WTC11 (cell line): ENCODE data around the gene EPB41L4B. TPM values are rescaled to one million over a fixed set of nuclear protein-coding genes. Genes with fewer than 3 reads are reported as not detected.

Source experiments
- ATAC-seq: fragments of 200-7000 bp; cut with Tn5 transposase; 2 replicates; pipeline ENCODE4 v1.10.0; 2021; ENCODE audit warnings: mild to moderate bottlenecking, moderate library complexity
- CTCF ChIA-PET: fragments of 300-600 bp; sonication (Branson Sonifier 250); formaldehyde crosslinking; loops from one replicate; lab custom pipeline; 2021; ENCODE audit warnings: antibody characterized with exemption; lab: Charles Lee
- POLR2A ChIA-PET: fragments of 350-600 bp; sonication (Branson Sonifier 250); formaldehyde crosslinking; loops from one replicate; lab custom pipeline; 2021; ENCODE audit warnings: antibody characterized with exemption; lab: Charles Lee
- DNase-seq: peaks from one replicate; pipeline ENCODE4 v3.0.0; 2021; ENCODE audit warnings: low spot score
- H3K27ac Mint-ChIP-seq: 2 replicates; pipeline ENCODE4 v1.8.0; 2021; ENCODE audit warnings: mixed read lengths
- H3K27me3 Mint-ChIP-seq: 2 replicates; pipeline ENCODE4 v1.8.0; 2021; ENCODE audit warnings: low read depth, mild to moderate bottlenecking, moderate library complexity, mixed read lengths
- H3K36me3 Mint-ChIP-seq: 2 replicates; pipeline ENCODE4 v1.8.0; 2021; ENCODE audit warnings: mixed read lengths
- H3K4me1 Mint-ChIP-seq: 2 replicates; pipeline ENCODE4 v1.8.0; 2022; ENCODE audit warnings: mixed read lengths
- H3K4me3 Mint-ChIP-seq: 2 replicates; pipeline ENCODE4 v1.8.0; 2021; ENCODE audit warnings: mild to moderate bottlenecking, moderate library complexity, mixed read lengths
- H3K9me3 Mint-ChIP-seq: 2 replicates; pipeline ENCODE4 v1.8.0; 2021; ENCODE audit warnings: mixed read lengths
- ATF6 ChIP-seq: sonication (generic); formaldehyde crosslinking; IDR thresholded peaks from 2 replicates; pipeline ENCODE4 v1.8.1; 2023; ENCODE audit warnings: mild to moderate bottlenecking, missing genetic modification reagents
- CBFB ChIP-seq: sonication (generic); formaldehyde crosslinking; IDR thresholded peaks from 2 replicates; pipeline ENCODE4 v1.8.1; 2022; ENCODE audit warnings: mild to moderate bottlenecking, low read depth, missing genetic modification reagents
- ELF4 ChIP-seq: sonication (generic); formaldehyde crosslinking; IDR thresholded peaks from 2 replicates; pipeline ENCODE4 v1.8.1; 2022; ENCODE audit warnings: low read depth, mild to moderate bottlenecking, moderate library complexity, missing genetic modification reagents
- ESRRA ChIP-seq: sonication (generic); formaldehyde crosslinking; IDR thresholded peaks from 2 replicates; pipeline ENCODE4 v1.8.1; 2022; ENCODE audit warnings: mild to moderate bottlenecking, missing genetic modification reagents, borderline replicate concordance
- ETV6 ChIP-seq: sonication (generic); formaldehyde crosslinking; IDR thresholded peaks from 2 replicates; pipeline ENCODE4 v1.8.1; 2022; ENCODE audit warnings: mild to moderate bottlenecking, missing genetic modification reagents
- FOXP4 ChIP-seq: sonication (generic); formaldehyde crosslinking; IDR thresholded peaks from 2 replicates; pipeline ENCODE4 v1.8.0; 2022; ENCODE audit warnings: mild to moderate bottlenecking, missing genetic modification reagents
- GABPB1 ChIP-seq: sonication (generic); formaldehyde crosslinking; IDR thresholded peaks from 2 replicates; pipeline ENCODE4 v1.8.1; 2023; ENCODE audit warnings: mild to moderate bottlenecking, missing genetic modification reagents
- IRF1 ChIP-seq: sonication (generic); formaldehyde crosslinking; IDR thresholded peaks from 2 replicates; pipeline ENCODE4 v1.8.0; 2023; ENCODE audit warnings: missing genetic modification reagents
- IRF2 ChIP-seq: sonication (generic); formaldehyde crosslinking; IDR thresholded peaks from 2 replicates; pipeline ENCODE4 v1.8.0; 2022; ENCODE audit warnings: low read depth, missing genetic modification reagents, borderline replicate concordance
- JAZF1 ChIP-seq: fragments of 250-450 bp; sonication (Bioruptor Pico); IDR thresholded peaks from 2 replicates; pipeline ENCODE4 v1.9.0; 2021; ENCODE audit warnings: moderate library complexity, mild to moderate bottlenecking, inconsistent platforms
- NR2C2 ChIP-seq: sonication (generic); formaldehyde crosslinking; IDR thresholded peaks from 2 replicates; pipeline ENCODE4 v1.8.0; 2022; ENCODE audit warnings: mild to moderate bottlenecking, missing genetic modification reagents
- SMAD4 ChIP-seq: sonication (generic); formaldehyde crosslinking; IDR thresholded peaks from 2 replicates; pipeline ENCODE4 v1.8.0; 2022; ENCODE audit warnings: mild to moderate bottlenecking, missing genetic modification reagents
- ZNF138 ChIP-seq: sonication (generic); formaldehyde crosslinking; conservative IDR thresholded peaks from 2 replicates; pipeline ENCODE4 v1.8.1; 2022; ENCODE audit warnings: mild to moderate bottlenecking, moderate library complexity, missing genetic modification reagents
- ZNF281 ChIP-seq: sonication (generic); formaldehyde crosslinking; IDR thresholded peaks from 2 replicates; pipeline ENCODE4 v1.8.0; 2023; ENCODE audit warnings: mild to moderate bottlenecking, missing genetic modification reagents
- ZNF423 ChIP-seq: fragments of 250-450 bp; sonication (Bioruptor Pico); IDR thresholded peaks from 2 replicates; pipeline ENCODE4 v2.1.2; 2022; ENCODE audit warnings: mild to moderate bottlenecking, moderate library complexity
- ZNF425 ChIP-seq: fragments of 250-450 bp; sonication (Bioruptor Pico); conservative IDR thresholded peaks from 2 replicates; pipeline ENCODE4 v1.9.0; 2021; ENCODE audit warnings: mild to moderate bottlenecking
- total RNA-seq: library from RNA; stranded (reverse); gene quantifications from 3 replicates; pipeline ENCODE4 v1.2.3, GENCODE V29; 2021
- TF ChIP-seq, protein P1 (sequence below): sonication (generic); formaldehyde crosslinking; IDR thresholded peaks from 2 replicates; pipeline ENCODE4 v1.8.0; 2022; ENCODE audit warnings: mild to moderate bottlenecking, missing genetic modification reagents
- TF ChIP-seq, protein P2 (sequence below): sonication (generic); formaldehyde crosslinking; IDR thresholded peaks from 2 replicates; pipeline ENCODE4 v1.8.1; 2022; ENCODE audit warnings: mild to moderate bottlenecking, moderate library complexity, missing genetic modification reagents
- TF ChIP-seq, protein P3 (sequence below): fragments of 250-450 bp; sonication (Bioruptor Pico); IDR thresholded peaks from 2 replicates; pipeline ENCODE4 v2.1.2; 2022; ENCODE audit warnings: mild to moderate bottlenecking, moderate library complexity
- TF ChIP-seq, protein P4 (sequence below): sonication (generic); formaldehyde crosslinking; IDR thresholded peaks from 2 replicates; pipeline ENCODE4 v1.8.0; 2022; ENCODE audit warnings: mild to moderate bottlenecking, missing genetic modification reagents

The EPB41L4B gene
- total RNA-seq, 1 experiment from 2014 or later = 20.0 TPM

GRCh38 chr9:109191746-109192145 lies 129.1 kb downstream of the EPB41L4B start (continued):
- TF ChIP-seq ATF6 (no peak), ELF4 (CRISPR knock-in tag) (no peak), CBFB (CRISPR knock-in tag) (no peak), JAZF1 (CRISPR knock-in tag) (no peak), ZNF138 (CRISPR knock-in tag) (no peak), ETV6 (CRISPR knock-in tag) (no peak), IRF1 (no peak), ZNF425 (no peak), ESRRA (CRISPR knock-in tag) (no peak)

GRCh38 chr9:109190151-109190550 lies 130.7 kb downstream of the EPB41L4B start:
- peaks cover 3% of the 10 kb centered on the region; the same call in 1 of the 2 replicates for H3K27me3 Mint-ChIP-seq
- ChIA-PET CTCF (no interaction called here), POLR2A (no interaction called here)
- ATAC-seq (no peak), DNase-seq (no peak)
- H3K27ac Mint-ChIP-seq = no peak overlapping the region
- peaks cover 7% of the 10 kb centered on the region for H3K4me1 Mint-ChIP-seq
- H3K4me3 Mint-ChIP-seq = no peak overlapping the region
- H3K36me3 Mint-ChIP-seq = no peaks in the 10 kb centered on the region
- H3K9me3 Mint-ChIP-seq = no peaks in the 10 kb centered on the region
- TF ChIP-seq, protein P1, sequence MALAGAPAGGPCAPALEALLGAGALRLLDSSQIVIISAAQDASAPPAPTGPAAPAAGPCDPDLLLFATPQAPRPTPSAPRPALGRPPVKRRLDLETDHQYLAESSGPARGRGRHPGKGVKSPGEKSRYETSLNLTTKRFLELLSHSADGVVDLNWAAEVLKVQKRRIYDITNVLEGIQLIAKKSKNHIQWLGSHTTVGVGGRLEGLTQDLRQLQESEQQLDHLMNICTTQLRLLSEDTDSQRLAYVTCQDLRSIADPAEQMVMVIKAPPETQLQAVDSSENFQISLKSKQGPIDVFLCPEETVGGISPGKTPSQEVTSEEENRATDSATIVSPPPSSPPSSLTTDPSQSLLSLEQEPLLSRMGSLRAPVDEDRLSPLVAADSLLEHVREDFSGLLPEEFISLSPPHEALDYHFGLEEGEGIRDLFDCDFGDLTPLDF (CRISPR knock-in tag) = no peak
- no peak for TF ChIP-seq ATF6
- TF ChIP-seq, protein P2, sequence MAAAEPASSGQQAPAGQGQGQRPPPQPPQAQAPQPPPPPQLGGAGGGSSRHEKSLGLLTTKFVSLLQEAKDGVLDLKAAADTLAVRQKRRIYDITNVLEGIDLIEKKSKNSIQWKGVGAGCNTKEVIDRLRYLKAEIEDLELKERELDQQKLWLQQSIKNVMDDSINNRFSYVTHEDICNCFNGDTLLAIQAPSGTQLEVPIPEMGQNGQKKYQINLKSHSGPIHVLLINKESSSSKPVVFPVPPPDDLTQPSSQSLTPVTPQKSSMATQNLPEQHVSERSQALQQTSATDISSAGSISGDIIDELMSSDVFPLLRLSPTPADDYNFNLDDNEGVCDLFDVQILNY = no peak
- no peak for TF ChIP-seq SMAD4 (CRISPR knock-in tag)
- TF ChIP-seq, protein P3, sequence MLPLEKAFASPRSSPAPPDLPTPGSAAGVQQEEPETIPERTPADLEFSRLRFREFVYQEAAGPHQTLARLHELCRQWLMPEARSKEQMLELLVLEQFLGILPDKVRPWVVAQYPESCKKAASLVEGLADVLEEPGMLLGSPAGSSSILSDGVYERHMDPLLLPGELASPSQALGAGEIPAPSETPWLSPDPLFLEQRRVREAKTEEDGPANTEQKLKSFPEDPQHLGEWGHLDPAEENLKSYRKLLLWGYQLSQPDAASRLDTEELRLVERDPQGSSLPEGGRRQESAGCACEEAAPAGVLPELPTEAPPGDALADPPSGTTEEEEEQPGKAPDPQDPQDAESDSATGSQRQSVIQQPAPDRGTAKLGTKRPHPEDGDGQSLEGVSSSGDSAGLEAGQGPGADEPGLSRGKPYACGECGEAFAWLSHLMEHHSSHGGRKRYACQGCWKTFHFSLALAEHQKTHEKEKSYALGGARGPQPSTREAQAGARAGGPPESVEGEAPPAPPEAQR (CRISPR knock-in tag) = no peak
- TF ChIP-seq ZNF423 (CRISPR knock-in tag) = no peak
- no peak for TF ChIP-seq IRF2 (CRISPR knock-in tag)
- TF ChIP-seq, protein P4, sequence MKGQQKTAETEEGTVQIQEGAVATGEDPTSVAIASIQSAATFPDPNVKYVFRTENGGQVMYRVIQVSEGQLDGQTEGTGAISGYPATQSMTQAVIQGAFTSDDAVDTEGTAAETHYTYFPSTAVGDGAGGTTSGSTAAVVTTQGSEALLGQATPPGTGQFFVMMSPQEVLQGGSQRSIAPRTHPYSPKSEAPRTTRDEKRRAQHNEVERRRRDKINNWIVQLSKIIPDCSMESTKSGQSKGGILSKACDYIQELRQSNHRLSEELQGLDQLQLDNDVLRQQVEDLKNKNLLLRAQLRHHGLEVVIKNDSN (CRISPR knock-in tag) = no peak
- no peak for TF ChIP-seq ZNF281
- no peak for TF ChIP-seq CBFB (CRISPR knock-in tag)
- no peak for TF ChIP-seq ELF4 (CRISPR knock-in tag)
- no peak for TF ChIP-seq NR2C2 (CRISPR knock-in tag)
- no peak for TF ChIP-seq GABPB1
- no peak for TF ChIP-seq FOXP4 (CRISPR knock-in tag)
